Natural killer cell (primary cell): Measurements from ENCODE around the gene PSMB11. TPM values are rescaled to one million over a fixed set of nuclear protein-coding genes. Genes with fewer than 3 reads are reported as not detected.

Experiments used
- ATAC-seq, 3 donors: fragments of 150-1000 bp in 2 of 3; fragments of 200-7000 bp in 1 of 3; cut with Tn5 transposase; 1 replicate in 1 of 3; 2 replicates in 2 of 3; pipeline ENCODE4 v1.10.0; 2021; ENCODE audit warnings: mild to moderate bottlenecking in 2 of 3, moderate library complexity in 2 of 3
- DNase-seq, 2 donors: peaks; one replicate each; pipeline versions ENCODE4 v3.0.0 to v3.0.0-alpha.2; 2013 to 2021; ENCODE audit warnings: mixed read lengths in 1 of 2
- H3K27ac ChIP-seq: one replicate; pipeline ENCODE4 v1.5.1; 2013; ENCODE audit warnings: mild to moderate bottlenecking, low read length
- H3K27me3 ChIP-seq: one replicate; pipeline ENCODE4 v1.6.1; 2013; ENCODE audit warnings: low read length; ENCODE audit not compliant: control insufficient read depth, insufficient read depth
- H3K36me3 ChIP-seq: one replicate; pipeline ENCODE4 v1.6.1; 2013; ENCODE audit warnings: low read length; ENCODE audit not compliant: control insufficient read depth, insufficient read depth
- H3K4me1 ChIP-seq: one replicate; pipeline ENCODE4 v1.6.1; 2013; ENCODE audit warnings: low read length; ENCODE audit not compliant: control insufficient read depth, insufficient read depth
- H3K4me3 ChIP-seq: one replicate; pipeline ENCODE4 v1.5.1; 2013; ENCODE audit warnings: low read length
- H3K9me3 ChIP-seq: one replicate; pipeline ENCODE4 v1.6.1; 2013; ENCODE audit warnings: low read length; ENCODE audit not compliant: control insufficient read depth, insufficient read depth
- H3K27ac Mint-ChIP-seq, 2 donors: one replicate each; pipeline ENCODE4 v1.8.0; 2022; ENCODE audit warnings: mild to moderate bottlenecking in 2 of 2, mixed read lengths in 2 of 2, moderate library complexity in 1 of 2
- H3K27me3 Mint-ChIP-seq, 2 donors: one replicate each; pipeline ENCODE4 v1.8.0; 2022; ENCODE audit warnings: low read depth in 2 of 2, mixed read lengths in 2 of 2
- H3K36me3 Mint-ChIP-seq: one replicate; pipeline ENCODE4 v1.8.0; 2022; ENCODE audit warnings: mixed read lengths
- H3K4me1 Mint-ChIP-seq, 2 donors: one replicate each; pipeline ENCODE4 v1.8.0; 2022; ENCODE audit warnings: mixed read lengths in 2 of 2
- H3K4me3 Mint-ChIP-seq: one replicate; pipeline ENCODE4 v1.8.0; 2022; ENCODE audit warnings: mild to moderate bottlenecking, moderate library complexity, mixed read lengths
- H3K9me3 Mint-ChIP-seq, 2 donors: one replicate each; pipeline ENCODE4 v1.8.0; 2022; ENCODE audit warnings: mixed read lengths in 2 of 2
- WGBS: methylation state at CpG from one replicate; pipeline ENCODE4 v1.1.7; 2013; ENCODE audit warnings: missing lambda C conversion rate; ENCODE audit not compliant: insufficient coverage; 5-methylcytosine and 5-hydroxymethylcytosine counted together
- intact Hi-C: fragments of 100-400 bp; cut with micrococcal nuclease; formaldehyde crosslinking; loops from one replicate; pipeline ENCODE4 v1.14.2; 2022
- total RNA-seq, 4 donors: library from RNA; stranded (reverse); fragments of 120-200 nt in 1 of 4; gene quantifications; one replicate each; pipeline versions ENCODE4 v1.2.3 to v1.2.4, GENCODE V29; 2013 to 2022
- TF ChIP-seq, protein P1 (sequence below): fragments of 200-600 bp; IDR thresholded peaks from one replicate; pipeline ENCODE4 v1.8.0; 2022; ENCODE audit warnings: antibody characterized with exemption

The PSMB11 gene
- total RNA-seq, result not detected
- total RNA-seq (2013), result 0.05 TPM

DNA sequence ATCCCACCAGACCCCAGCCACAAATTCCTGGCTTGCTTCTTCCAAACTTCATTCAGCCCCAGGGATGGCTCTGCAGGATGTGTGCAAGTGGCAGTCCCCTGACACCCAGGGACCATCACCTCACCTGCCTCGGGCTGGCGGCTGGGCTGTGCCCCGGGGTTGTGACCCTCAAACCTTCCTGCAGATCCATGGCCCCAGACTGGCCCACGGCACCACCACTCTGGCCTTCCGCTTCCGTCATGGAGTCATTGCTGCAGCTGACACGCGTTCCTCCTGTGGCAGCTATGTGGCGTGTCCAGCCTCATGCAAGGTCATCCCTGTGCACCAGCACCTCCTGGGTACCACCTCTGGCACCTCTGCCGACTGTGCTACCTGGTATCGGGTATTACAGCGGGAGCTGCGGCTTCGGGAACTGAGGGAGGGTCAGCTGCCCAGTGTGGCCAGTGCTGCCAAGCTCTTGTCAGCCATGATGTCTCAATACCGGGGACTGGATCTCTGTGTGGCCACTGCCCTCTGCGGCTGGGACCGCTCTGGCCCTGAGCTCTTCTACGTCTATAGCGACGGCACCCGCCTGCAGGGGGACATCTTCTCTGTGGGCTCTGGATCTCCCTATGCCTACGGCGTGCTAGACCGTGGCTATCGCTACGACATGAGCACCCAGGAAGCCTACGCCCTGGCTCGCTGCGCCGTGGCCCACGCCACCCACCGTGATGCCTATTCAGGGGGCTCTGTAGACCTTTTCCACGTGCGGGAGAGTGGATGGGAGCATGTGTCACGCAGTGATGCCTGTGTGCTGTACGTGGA is at the start of gene PSMB11:
Gene PSMB11 (plus strand): TSS at position 51 of the 804 bp plus-strand sequence. CDS start 14 bp downstream, at position 65.
- intact Hi-C loops, result no loop called here
- Histone ChIP-seq H3K4me1 (no peaks in the 10 kb centered on the region), H3K27ac (no peak within 1 kb of the TSS), H3K36me3 (no peaks in the 10 kb centered on the region), H3K4me3 (no peak within 1 kb of the TSS), H3K27me3 (no peaks in the 10 kb centered on the region), H3K9me3 (no peaks in the 10 kb centered on the region)
- ATAC-seq (peak in 1 of 3 donors; percentile 14), DNase-seq (no peak)
- H3K36me3 Mint-ChIP-seq, result no peaks in the 10 kb centered on the region
- H3K27ac Mint-ChIP-seq, result no peak within 1 kb of the TSS
- TF ChIP-seq, protein P1, sequence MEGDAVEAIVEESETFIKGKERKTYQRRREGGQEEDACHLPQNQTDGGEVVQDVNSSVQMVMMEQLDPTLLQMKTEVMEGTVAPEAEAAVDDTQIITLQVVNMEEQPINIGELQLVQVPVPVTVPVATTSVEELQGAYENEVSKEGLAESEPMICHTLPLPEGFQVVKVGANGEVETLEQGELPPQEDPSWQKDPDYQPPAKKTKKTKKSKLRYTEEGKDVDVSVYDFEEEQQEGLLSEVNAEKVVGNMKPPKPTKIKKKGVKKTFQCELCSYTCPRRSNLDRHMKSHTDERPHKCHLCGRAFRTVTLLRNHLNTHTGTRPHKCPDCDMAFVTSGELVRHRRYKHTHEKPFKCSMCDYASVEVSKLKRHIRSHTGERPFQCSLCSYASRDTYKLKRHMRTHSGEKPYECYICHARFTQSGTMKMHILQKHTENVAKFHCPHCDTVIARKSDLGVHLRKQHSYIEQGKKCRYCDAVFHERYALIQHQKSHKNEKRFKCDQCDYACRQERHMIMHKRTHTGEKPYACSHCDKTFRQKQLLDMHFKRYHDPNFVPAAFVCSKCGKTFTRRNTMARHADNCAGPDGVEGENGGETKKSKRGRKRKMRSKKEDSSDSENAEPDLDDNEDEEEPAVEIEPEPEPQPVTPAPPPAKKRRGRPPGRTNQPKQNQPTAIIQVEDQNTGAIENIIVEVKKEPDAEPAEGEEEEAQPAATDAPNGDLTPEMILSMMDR, result no peak
- no peak within 1 kb of the TSS for H3K4me3 Mint-ChIP-seq
- H3K27me3 Mint-ChIP-seq, result peaks cover 0 to 2% of the 10 kb centered on the region in 2 donors
- H3K9me3 Mint-ChIP-seq, result no peaks in the 10 kb centered on the region
- peaks cover 0 to 4% of the 10 kb centered on the region in 2 donors for H3K4me1 Mint-ChIP-seq
- WGBS, result 92% methylated on average over 36 of the region's 36 CpGs

DNA sequence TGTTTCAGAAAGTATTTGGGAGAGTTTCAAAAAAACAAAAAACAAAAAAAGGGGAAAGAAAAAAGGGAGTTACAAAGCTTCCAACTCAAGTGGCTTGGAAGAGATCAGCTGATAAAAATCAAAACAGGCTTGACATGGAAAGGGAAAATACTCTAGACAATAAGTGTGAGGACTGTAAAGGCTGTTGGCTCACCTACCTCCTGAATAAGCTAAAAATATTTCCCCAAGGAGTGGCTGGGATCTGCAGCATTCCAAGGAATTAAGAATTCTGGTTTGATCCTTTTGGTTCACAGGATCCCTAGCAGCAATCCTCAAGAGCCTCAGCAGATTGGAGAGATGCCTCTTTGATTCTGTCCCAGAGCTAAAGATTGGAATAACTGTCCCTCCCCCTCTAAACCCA is 48.5 kb upstream of the PSMB11 start:
- H3K4me3 ChIP-seq, result no peak overlapping the region
- Mint-ChIP-seq H3K27ac (no peak overlapping the region), H3K4me1 (no peaks in the 10 kb centered on the region), H3K36me3 (no peaks in the 10 kb centered on the region), H3K4me3 (no peak overlapping the region), H3K27me3 (no peaks in the 10 kb centered on the region), H3K9me3 (no peaks in the 10 kb centered on the region)
- no peak overlapping the region for H3K27ac ChIP-seq
- DNase-seq (no peak), ATAC-seq (no peak)
- no peaks in the 10 kb centered on the region for H3K4me1 ChIP-seq
- intact Hi-C loops, result no loop called here
- H3K36me3 ChIP-seq, result peaks cover 17% of the 10 kb centered on the region
- no peaks in the 10 kb centered on the region for H3K27me3 ChIP-seq
- no peaks in the 10 kb centered on the region for H3K9me3 ChIP-seq
- TF ChIP-seq, protein P1, result no peak

DNA sequence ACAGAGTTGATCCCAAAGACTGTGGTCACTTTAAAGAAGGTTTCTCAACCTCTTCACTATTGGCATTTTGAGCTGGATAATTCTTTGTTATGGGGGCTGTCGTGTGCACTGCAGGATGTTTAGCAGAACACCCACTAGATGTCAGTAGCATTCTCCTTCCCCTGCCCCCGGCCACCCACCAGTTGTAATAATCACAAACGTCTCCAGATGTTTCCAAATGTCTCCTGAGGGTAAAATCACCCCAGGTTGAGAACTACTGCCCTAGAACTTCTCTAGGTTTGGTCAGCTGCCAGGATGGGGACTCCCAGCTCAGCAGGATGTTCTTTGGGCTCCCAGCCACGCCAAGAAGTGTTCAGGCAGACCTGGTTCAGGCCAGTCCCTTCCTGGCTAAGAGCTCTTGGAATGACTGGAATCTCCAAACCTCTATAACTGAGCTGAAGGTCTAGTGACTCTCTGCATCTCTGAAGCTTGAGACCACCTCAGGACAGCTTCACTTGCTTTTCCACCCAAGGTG is 47.2 kb upstream of the PSMB11 start:
- Histone ChIP-seq H3K36me3 (peaks cover 18% of the 10 kb centered on the region), H3K9me3 (no peaks in the 10 kb centered on the region), H3K4me1 (no peaks in the 10 kb centered on the region), H3K27me3 (no peaks in the 10 kb centered on the region), H3K27ac (no peak overlapping the region), H3K4me3 (no peak overlapping the region)
- no peaks in the 10 kb centered on the region for H3K36me3 Mint-ChIP-seq
- no peak overlapping the region for H3K27ac Mint-ChIP-seq
- no peaks in the 10 kb centered on the region for H3K9me3 Mint-ChIP-seq
- TF ChIP-seq, protein P1, result no peak
- peak in 1 of 2 donors; percentile 66 for DNase-seq
- no peak overlapping the region for H3K4me3 Mint-ChIP-seq
- no peaks in the 10 kb centered on the region for H3K27me3 Mint-ChIP-seq
- 29% methylated on average over 4 of the region's 4 CpGs for WGBS
- peak in 2 of 3 donors; percentile 50 to 66 for ATAC-seq
- no peaks in the 10 kb centered on the region for H3K4me1 Mint-ChIP-seq
- intact Hi-C loops, result no loop called here
